Thymus (tissue), 11 donors: ENCODE measurements around the gene SERPIND1. TPM values are rescaled to one million over a fixed set of nuclear protein-coding genes. Genes with fewer than 3 reads are reported as not detected.

ENCODE experiments used
- DNase-seq, 9 donors: peaks; one replicate each; pipeline ENCODE4 v3.0.0-alpha.2; 2013; ENCODE audit warnings: low spot score in 9 of 9, low read depth in 6 of 9, missing footprints in 1 of 9
- H3K27ac ChIP-seq, 2 donors: one replicate each; pipeline ENCODE4 v1.5.1; 2013; ENCODE audit warnings: control low read depth in 1 of 2, low read depth in 1 of 2, low read length in 1 of 2, mild to moderate bottlenecking in 1 of 2, moderate library complexity in 1 of 2
- H3K27me3 ChIP-seq, 2 donors: one replicate each; pipeline ENCODE4 v1.5.1; 2013; ENCODE audit warnings: low read length in 1 of 2; ENCODE audit not compliant: control insufficient read depth in 2 of 2, insufficient read depth in 1 of 2
- H3K36me3 ChIP-seq, 2 donors: one replicate each; pipeline ENCODE4 v1.5.1; 2013; ENCODE audit warnings: low read length in 1 of 2, mild to moderate bottlenecking in 1 of 2, moderate library complexity in 1 of 2; ENCODE audit not compliant: control insufficient read depth in 2 of 2, insufficient read depth in 2 of 2
- H3K4me1 ChIP-seq, 2 donors: one replicate each; pipeline ENCODE4 v1.5.1; 2013; ENCODE audit warnings: low read length in 2 of 2; ENCODE audit not compliant: control insufficient read depth in 2 of 2, insufficient read depth in 2 of 2
- H3K4me3 ChIP-seq, 2 donors: one replicate each; pipeline ENCODE4 v1.5.1; 2013; ENCODE audit warnings: low read length in 2 of 2, control low read depth in 1 of 2, mild to moderate bottlenecking in 1 of 2
- H3K9me3 ChIP-seq, 2 donors: one replicate each; pipeline ENCODE4 v1.5.1; 2013; ENCODE audit warnings: low read length in 1 of 2, mild to moderate bottlenecking in 1 of 2; ENCODE audit not compliant: control insufficient read depth in 2 of 2, insufficient read depth in 1 of 2
- WGBS: extraction: QIAGEN DNeasy Blood & Tissue Kit; methylation state at CpG from one replicate; pipeline ENCODE4 v1.1.7; 2013; 5-methylcytosine and 5-hydroxymethylcytosine counted together
- polyA plus RNA-seq: library from polyadenylated mRNA; stranded (reverse); fragments of 200-250 nt; gene quantifications from one replicate; pipeline ENCODE4 v1.2.3, GENCODE V29; 2013
- total RNA-seq: library from RNA; stranded (reverse); fragments of 120-200 nt; gene quantifications from one replicate; pipeline ENCODE4 v1.2.4, GENCODE V29; 2013
- donor health status: healthy.

Gene SERPIND1
- total and polyA plus RNA-seq, 2 donors, result 0.05 to 0.11 TPM

- Histone ChIP-seq H3K4me3 (no peak overlapping the region), H3K27ac (no peak overlapping the region), H3K4me1 (peaks cover 0 to 2% of the 10 kb centered on the region in 2 donors), H3K36me3 (peaks cover 58 to 63% of the 10 kb centered on the region in 2 donors), H3K9me3 (no peaks in the 10 kb centered on the region), H3K27me3 (no peaks in the 10 kb centered on the region)
- 97% methylated on average over 7 of the region's 7 CpGs for WGBS
- DNase-seq, result no peak
These were observed 21.7 kb upstream of the SERPIND1 start for GRCh38 chr22:20752104-20752741.

DNA sequence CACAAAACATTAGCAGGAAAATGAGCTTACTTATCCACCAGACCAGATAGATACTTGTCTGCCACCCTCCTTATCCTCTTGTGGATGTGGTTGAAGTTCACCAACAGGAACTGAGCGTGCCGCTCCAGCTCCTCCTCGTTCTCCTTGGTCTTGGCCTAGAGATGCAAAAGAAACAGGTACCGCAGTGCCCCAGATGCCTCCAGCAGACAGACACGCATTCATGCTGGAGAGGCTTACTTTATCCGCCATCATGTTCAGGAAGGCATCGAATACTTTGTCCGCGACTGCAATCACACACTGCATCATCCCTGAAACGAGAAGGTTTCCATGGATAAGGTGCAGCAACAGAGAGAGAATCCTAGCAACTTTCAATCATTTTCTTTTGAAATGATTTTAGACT is 21.0 kb upstream of the SERPIND1 start:
- Histone ChIP-seq H3K4me1 (peaks cover 0 to 2% of the 10 kb centered on the region in 2 donors), H3K27me3 (no peaks in the 10 kb centered on the region), H3K36me3 (peaks cover 51 to 58% of the 10 kb centered on the region in 2 donors), H3K9me3 (no peaks in the 10 kb centered on the region), H3K27ac (no peak overlapping the region), H3K4me3 (no peak overlapping the region)
- WGBS, result over 99% methylated on average over 10 of the region's 10 CpGs
- DNase-seq, result no peak

- H3K4me1 ChIP-seq, result peaks cover 0 to 2% of the 10 kb centered on the region in 2 donors
- H3K4me3 ChIP-seq, result no peak overlapping the region
- no peaks in the 10 kb centered on the region for H3K9me3 ChIP-seq
- H3K36me3 ChIP-seq, result peaks cover 35 to 45% of the 10 kb centered on the region in 2 donors
- no peak overlapping the region for H3K27ac ChIP-seq
- H3K27me3 ChIP-seq, result no peaks in the 10 kb centered on the region
- WGBS, result 97% methylated on average over 3 of the region's 3 CpGs
- DNase-seq, result no peak
These were observed 17.1 kb upstream of the SERPIND1 start for GRCh38 chr22:20756846-20757245.

DNA sequence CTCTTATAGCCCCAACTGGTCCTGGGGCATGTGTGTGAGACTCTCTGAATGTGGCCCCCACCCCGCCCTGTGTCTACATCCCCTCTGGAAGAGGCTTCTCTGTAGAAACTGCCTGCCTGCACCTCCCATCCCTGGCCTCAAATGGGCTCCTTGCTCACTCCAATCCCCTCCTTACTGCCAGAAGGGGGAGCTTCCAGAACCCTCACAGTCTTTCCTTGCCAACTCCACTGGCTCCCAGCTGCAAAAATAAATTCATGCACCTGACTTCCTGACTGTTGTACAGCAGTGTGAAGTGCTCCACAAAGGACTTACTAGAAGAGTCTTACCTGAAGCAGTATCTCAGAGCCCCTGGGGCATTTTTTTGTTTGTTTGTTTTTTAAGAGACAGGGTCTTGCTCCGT is 15.2 kb upstream of the SERPIND1 start:
- WGBS, result 96% methylated on average over 2 of the region's 2 CpGs
- Histone ChIP-seq H3K4me3 (no peak overlapping the region), H3K36me3 (peaks cover 34 to 47% of the 10 kb centered on the region in 2 donors), H3K9me3 (no peaks in the 10 kb centered on the region), H3K4me1 (no peaks in the 10 kb centered on the region), H3K27ac (no peak overlapping the region), H3K27me3 (no peaks in the 10 kb centered on the region)
- no peak for DNase-seq

GRCh38 chr22:20760084-20760483 is 13.8 kb upstream of the SERPIND1 start:
- Histone ChIP-seq H3K4me3 (no peak overlapping the region), H3K27ac (no peak overlapping the region), H3K36me3 (peaks cover 48 to 54% of the 10 kb centered on the region in 2 donors), H3K4me1 (no peaks in the 10 kb centered on the region), H3K27me3 (no peaks in the 10 kb centered on the region), H3K9me3 (no peaks in the 10 kb centered on the region)
- DNase-seq, result no peak
- 99% methylated on average over 2 of the region's 2 CpGs for WGBS

GRCh38 chr22:20761536-20761935 is 12.4 kb upstream of the SERPIND1 start:
- Histone ChIP-seq H3K9me3 (no peaks in the 10 kb centered on the region), H3K4me3 (no peak overlapping the region), H3K36me3 (peaks cover 60 to 66% of the 10 kb centered on the region in 2 donors), H3K27me3 (no peaks in the 10 kb centered on the region), H3K4me1 (no peaks in the 10 kb centered on the region), H3K27ac (no peak overlapping the region)
- 96% methylated on average over 2 of the region's 2 CpGs for WGBS
- no peak for DNase-seq

- H3K4me3 ChIP-seq, result no peak overlapping the region
- over 99% methylated on average over 7 of the region's 7 CpGs for WGBS
- peaks cover 61 to 66% of the 10 kb centered on the region in 2 donors for H3K36me3 ChIP-seq
- DNase-seq, result no peak
- H3K27ac ChIP-seq, result no peak overlapping the region
- H3K9me3 ChIP-seq, result no peaks in the 10 kb centered on the region
- H3K4me1 ChIP-seq, result no peaks in the 10 kb centered on the region
- no peaks in the 10 kb centered on the region for H3K27me3 ChIP-seq
These were observed 11.6 kb upstream of the SERPIND1 start for GRCh38 chr22:20762233-20762796.

DNA sequence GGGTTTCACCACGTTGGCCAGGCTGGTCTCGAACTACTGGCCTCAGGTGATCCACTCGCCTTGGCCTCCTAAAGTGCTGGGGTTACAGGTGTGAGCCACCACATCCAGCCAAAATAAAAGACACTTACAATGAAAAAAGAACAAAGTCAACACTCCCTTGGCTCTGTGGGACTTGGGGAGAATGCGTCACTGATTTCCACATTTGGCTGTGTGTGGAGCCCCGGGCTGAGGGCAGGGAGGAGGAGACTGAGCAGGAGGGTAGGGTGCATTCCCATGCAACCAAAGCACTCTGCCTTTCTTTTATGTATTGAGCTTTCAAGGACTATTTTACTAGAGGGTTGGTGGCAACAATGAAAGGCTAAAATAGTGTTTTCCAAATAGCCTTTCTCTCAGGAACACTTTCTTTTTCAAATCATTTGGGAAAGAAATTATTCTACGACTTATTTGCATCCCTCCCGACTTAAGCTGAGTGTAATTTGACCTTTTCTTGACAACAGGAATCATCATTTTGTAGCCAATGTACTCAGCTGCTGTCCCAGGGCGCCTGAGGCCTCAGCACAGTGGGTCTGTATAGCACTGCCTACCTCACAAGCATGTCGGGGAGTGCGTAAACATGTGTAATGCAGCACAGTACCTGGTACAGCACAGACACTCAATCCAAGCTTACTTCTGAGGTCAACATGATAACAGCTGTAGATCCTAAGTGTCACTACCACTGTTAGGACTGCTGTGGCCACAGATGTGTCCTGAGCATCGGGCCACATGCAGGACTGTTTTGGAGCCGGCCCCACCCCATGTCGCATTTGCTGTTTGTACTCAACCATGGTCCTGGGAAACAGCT is 10.1 kb upstream of the SERPIND1 start:
- H3K9me3 ChIP-seq, result no peaks in the 10 kb centered on the region
- no peaks in the 10 kb centered on the region for H3K27me3 ChIP-seq
- no peaks in the 10 kb centered on the region for H3K4me1 ChIP-seq
- H3K4me3 ChIP-seq, result no peak overlapping the region
- no peak overlapping the region for H3K27ac ChIP-seq
- H3K36me3 ChIP-seq, result peaks cover 61 to 69% of the 10 kb centered on the region in 2 donors
- 90% methylated on average over 13 of the region's 13 CpGs for WGBS
- DNase-seq, result no peak

DNA sequence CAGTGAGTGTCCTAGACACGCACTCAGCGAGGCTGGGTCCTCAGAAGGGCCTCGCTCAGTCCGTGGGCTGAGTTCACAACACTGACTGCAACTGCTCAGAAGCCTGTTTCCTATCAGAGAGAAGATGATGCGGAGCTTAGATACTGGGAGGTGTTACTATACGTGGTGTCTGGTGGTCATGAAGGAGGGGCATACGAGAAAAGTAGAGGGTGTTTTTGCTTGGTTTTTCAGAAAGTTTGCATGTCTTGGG is 9.5 kb upstream of the SERPIND1 start:
- Histone ChIP-seq H3K9me3 (no peaks in the 10 kb centered on the region), H3K36me3 (peaks cover 62 to 68% of the 10 kb centered on the region in 2 donors), H3K4me3 (no peak overlapping the region), H3K4me1 (no peaks in the 10 kb centered on the region), H3K27me3 (no peaks in the 10 kb centered on the region), H3K27ac (no peak overlapping the region)
- 91% methylated on average over 7 of the region's 7 CpGs for WGBS
- no peak for DNase-seq
